Testis (tissue), 2 donors: ENCODE measurements around the gene SERP2.

Experiments used
- POLR2A ChIP-seq: fragments of 450-650 bp; IDR thresholded peaks from one replicate; pipeline ENCODE4 v1.6.1; 2017; ENCODE audit warnings: antibody characterized with exemption, mild to moderate bottlenecking, moderate library complexity
- TF ChIP-seq, protein P1 (sequence below), 3 experiments: fragments of 450-650 bp in 2 of 3; fragments of 200-600 bp in 1 of 3; sonication (generic) in 1 of 3; IDR thresholded peaks; one replicate each; pipeline ENCODE4 v1.5.1; 2016 to 2019; ENCODE audit warnings: antibody characterized with exemption in 3 of 3, mild to moderate bottlenecking in 2 of 3, moderate library complexity in 1 of 3

DNA sequence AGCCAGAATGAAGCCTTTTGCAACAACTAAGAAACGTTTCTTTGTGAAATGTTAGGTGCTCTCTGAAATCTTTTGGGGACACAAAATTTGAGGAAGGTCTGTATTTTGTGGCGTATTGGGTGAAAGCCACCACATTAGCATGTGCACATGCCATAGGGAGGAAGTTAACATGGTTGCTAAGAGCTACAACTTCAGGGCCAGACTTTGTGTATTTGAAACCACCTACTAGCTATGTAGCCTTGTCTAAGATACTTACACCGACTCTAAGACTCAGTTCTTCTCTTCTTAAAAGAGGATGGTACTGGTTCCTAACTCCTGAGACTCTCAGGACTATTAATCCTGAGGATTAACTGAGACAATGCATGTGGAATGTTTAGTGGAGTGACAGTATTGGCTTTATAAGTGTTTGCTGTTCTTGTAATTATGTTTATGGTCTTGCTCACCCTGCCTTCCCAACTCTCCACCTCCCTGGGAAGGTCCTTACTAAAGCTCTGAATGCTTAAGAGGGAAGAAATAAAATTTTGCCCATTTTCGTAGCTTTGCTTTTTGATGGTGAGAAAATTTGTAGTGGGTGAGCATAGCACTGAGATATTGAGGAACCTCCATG is 15.5 kb downstream of the SERP2 start:
- TF ChIP-seq, protein P1, sequence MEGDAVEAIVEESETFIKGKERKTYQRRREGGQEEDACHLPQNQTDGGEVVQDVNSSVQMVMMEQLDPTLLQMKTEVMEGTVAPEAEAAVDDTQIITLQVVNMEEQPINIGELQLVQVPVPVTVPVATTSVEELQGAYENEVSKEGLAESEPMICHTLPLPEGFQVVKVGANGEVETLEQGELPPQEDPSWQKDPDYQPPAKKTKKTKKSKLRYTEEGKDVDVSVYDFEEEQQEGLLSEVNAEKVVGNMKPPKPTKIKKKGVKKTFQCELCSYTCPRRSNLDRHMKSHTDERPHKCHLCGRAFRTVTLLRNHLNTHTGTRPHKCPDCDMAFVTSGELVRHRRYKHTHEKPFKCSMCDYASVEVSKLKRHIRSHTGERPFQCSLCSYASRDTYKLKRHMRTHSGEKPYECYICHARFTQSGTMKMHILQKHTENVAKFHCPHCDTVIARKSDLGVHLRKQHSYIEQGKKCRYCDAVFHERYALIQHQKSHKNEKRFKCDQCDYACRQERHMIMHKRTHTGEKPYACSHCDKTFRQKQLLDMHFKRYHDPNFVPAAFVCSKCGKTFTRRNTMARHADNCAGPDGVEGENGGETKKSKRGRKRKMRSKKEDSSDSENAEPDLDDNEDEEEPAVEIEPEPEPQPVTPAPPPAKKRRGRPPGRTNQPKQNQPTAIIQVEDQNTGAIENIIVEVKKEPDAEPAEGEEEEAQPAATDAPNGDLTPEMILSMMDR (IDR thresholded peaks at IDR 0.05), result no peak
- TF ChIP-seq POLR2A, result no peak
